Measurements from ENCODE around the gene ARRB2. TPM values are rescaled to one million over a fixed set of nuclear protein-coding genes. Genes with fewer than 3 reads are reported as not detected.
A peak's percentile ranks its signal among the peaks of the same experiment; 100 is the strongest.

ARRB2 gene
- 10 to 100 TPM; 21.6 to 35.1 (median 25.5) TPM for total RNA-seq
- polyA plus RNA-seq, result 17.0 TPM
- long read RNA-seq, donor 1, transcript ARRB2-201 (15 exons, 1,895 nt), result minor isoform, 5 of 29 reads
- long read RNA-seq, donor 1, transcript ARRB2-216 (14 exons, 1,348 nt), result major isoform, 15 of 29 reads
- long read RNA-seq, donor 1, partial matches to known transcripts, result 1 of 29 reads
- long read RNA-seq, donor 1, other reads (novel, unspliced or antisense), result 8 of 29 reads
- long read RNA-seq, donor 2, transcript ARRB2-216 (14 exons, 1,348 nt), result major isoform, 5 of 12 reads
- long read RNA-seq, donor 2, partial matches to known transcripts, result 1 of 12 reads
- long read RNA-seq, donor 2, other reads (novel, unspliced or antisense), result 2 of 12 reads
- long read RNA-seq, donor 3, transcript ARRB2-201 (15 exons, 1,895 nt), result major isoform, 5 of 11 reads
- long read RNA-seq, donor 3, partial matches to known transcripts, result 0 of 11 reads
- long read RNA-seq, donor 3, other reads (novel, unspliced or antisense), result 4 of 11 reads
- long read RNA-seq, donor 4, transcript ARRB2-201 (15 exons, 1,895 nt), result major isoform, 5 of 14 reads
- long read RNA-seq, donor 4, transcript ARRB2-216 (14 exons, 1,348 nt), result major isoform, 5 of 14 reads
- long read RNA-seq, donor 4, partial matches to known transcripts, result 0 of 14 reads
- long read RNA-seq, donor 4, other reads (novel, unspliced or antisense), result 4 of 14 reads

DNA sequence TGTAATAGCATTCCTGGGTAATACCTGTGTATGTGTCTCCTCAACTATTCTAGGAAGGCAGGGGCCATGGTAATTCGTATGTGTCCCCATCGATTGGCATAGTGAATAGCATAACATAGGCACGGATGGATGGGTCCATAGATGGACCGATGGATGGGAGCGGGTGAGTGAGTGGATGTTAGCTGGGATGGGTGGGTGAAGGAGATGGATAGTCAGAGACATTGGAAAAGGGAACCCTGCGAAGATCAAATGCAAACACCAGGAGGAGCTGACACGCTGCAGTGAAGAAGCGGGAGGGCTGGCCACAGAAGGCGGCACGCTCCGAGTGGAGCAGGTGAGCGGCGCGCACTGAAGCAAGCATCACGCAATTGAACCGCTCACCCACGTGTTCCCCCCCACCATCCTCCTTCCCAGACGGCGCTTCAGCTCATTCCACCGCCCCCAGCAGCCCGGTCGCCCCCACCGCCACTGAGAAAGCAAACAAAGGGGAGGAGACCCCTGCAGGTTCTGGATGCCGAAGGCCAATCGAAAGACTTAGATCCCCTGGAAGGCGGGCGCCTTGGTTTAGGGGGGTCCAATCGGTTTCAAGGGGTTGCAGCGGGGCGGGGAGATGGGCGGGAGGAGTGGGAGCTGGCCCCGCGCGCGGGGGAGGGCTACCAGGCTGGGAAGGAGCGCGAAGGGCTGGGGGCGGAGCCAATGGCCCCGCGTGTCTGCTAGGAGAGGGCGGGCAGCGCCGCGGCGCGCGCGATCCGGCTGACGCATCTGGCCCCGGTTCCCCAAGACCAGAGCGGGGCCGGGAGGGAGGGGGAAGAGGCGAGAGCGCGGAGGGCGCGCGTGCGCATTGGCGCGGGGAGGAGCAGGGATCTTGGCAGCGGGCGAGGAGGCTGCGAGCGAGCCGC is at the start of gene ARRB2:
TSS of gene ARRB2 (plus strand) at position 839 of the 899 bp plus-strand sequence. CDS start 90 bp downstream, outside the sequence.
- WGBS, result under 1% methylated on average over 67 of the region's 67 CpGs
- Histone ChIP-seq H3K27me3 (ENCODE audit: control insufficient read depth, insufficient read depth) (no peaks in the 10 kb centered on the region), H3K4me3 (ENCODE audit: low read length) (peak within 1 kb of the TSS; percentile 58), H3K4me1 (ENCODE audit: control insufficient read depth, insufficient read depth, low read length) (no peaks in the 10 kb centered on the region), H3K27ac (ENCODE audit: low read length) (no peak within 1 kb of the TSS), H3K9me3 (ENCODE audit: control insufficient read depth, low read length) (no peaks in the 10 kb centered on the region)
- peak; percentile 96 to 97 for ATAC-seq
- DNase-seq, result peak; percentile 99 to 100 (median 100)
- intact Hi-C loops (cut with DNase I), result no loop called here

DNA sequence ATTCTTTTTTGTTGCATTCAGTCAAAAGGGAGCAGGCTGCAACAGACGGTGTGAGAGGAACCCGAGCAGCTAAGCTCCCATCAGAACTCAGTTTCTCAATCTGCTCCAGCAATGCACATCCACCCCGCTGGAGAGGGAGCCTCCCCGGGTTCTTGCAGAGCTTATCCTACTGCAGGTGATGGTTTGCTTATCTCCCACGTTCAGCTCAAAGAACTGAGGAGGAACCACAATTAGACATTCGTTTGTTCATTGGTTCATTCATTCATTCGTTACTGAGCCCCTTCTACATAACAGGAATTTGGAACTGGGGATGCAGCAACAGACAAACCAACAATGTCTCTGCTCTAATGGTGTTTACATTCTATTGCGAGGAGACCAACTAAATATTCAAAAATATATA is 46.7 kb upstream of the ARRB2 start:
- H3K4me1 ChIP-seq (ENCODE audit: control insufficient read depth, insufficient read depth, low read length), result no peaks in the 10 kb centered on the region
- WGBS, result 81% methylated on average over 8 of the region's 8 CpGs
- intact Hi-C loops (cut with DNase I), result no loop called here
- DNase-seq (no peak), ATAC-seq (no peak)
- no peak overlapping the region for H3K27ac ChIP-seq (ENCODE audit: low read length)
- H3K4me3 ChIP-seq (ENCODE audit: low read length), result no peak overlapping the region
- H3K9me3 ChIP-seq (ENCODE audit: control insufficient read depth, low read length), result no peaks in the 10 kb centered on the region
- H3K27me3 ChIP-seq (ENCODE audit: control insufficient read depth, insufficient read depth), result no peaks in the 10 kb centered on the region

DNA sequence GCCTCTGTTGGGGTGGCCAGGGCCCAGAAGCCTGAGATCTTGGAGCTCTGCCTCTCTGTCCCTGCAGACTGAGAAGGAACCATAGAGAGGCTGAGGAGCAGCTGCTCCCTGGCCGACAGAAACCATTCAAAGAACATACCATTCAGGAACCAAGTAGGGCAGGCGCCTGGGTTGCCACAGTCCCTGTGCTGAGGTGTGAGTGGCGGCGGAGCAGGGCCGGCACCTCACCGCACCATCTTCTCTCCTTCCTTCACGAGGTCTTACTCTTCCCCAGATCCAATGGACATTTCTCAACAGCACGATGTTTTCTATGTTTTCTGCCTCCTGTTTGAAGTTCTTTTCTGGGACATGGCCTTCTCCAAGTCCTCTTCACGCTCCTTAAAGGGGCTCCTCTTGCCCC is 46.2 kb upstream of the ARRB2 start:
- DNase-seq (no peak), ATAC-seq (no peak)
- Histone ChIP-seq H3K27ac (ENCODE audit: low read length) (no peak overlapping the region), H3K9me3 (ENCODE audit: control insufficient read depth, low read length) (no peaks in the 10 kb centered on the region), H3K27me3 (ENCODE audit: control insufficient read depth, insufficient read depth) (no peaks in the 10 kb centered on the region), H3K4me3 (ENCODE audit: low read length) (no peak overlapping the region), H3K4me1 (ENCODE audit: control insufficient read depth, insufficient read depth, low read length) (no peaks in the 10 kb centered on the region)
- whole genome bisulfite sequencing, result 82% methylated on average over 9 of the region's 9 CpGs
- intact Hi-C loops (cut with DNase I), result no loop called here

DNA sequence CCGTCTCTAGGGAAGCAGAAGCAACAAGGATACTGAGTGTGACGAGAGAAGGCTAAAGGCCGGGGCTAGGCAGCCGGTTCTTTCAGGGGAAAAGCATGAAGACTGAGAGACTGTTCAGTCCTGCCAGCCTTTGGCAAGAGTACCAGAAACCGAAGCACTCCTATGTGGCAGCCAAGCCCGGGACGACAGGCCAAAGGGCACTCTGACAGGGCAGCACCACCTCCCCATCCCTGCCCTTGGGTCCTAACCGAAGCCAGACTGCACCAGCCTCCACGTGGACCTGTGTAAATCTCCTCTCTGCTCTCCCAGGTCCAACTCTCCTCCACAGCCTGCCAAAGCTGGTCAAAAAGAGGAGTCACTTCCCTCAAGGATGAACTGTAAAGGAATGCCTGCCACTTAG is 45.4 kb upstream of the ARRB2 start:
- DNase-seq (no peak), ATAC-seq (peak in 1 of 2 donors; percentile 40)
- Histone ChIP-seq H3K9me3 (ENCODE audit: control insufficient read depth, low read length) (no peaks in the 10 kb centered on the region), H3K4me3 (ENCODE audit: low read length) (no peak overlapping the region), H3K4me1 (ENCODE audit: control insufficient read depth, insufficient read depth, low read length) (no peaks in the 10 kb centered on the region), H3K27ac (ENCODE audit: low read length) (no peak overlapping the region), H3K27me3 (ENCODE audit: control insufficient read depth, insufficient read depth) (no peaks in the 10 kb centered on the region)
- intact Hi-C loops (cut with DNase I), result no loop called here
- 62% methylated on average over 9 of the region's 9 CpGs for WGBS

GRCh38 chr17:4666296-4666695 is 44.1 kb upstream of the ARRB2 start:
- DNase-seq, result no peak
- intact Hi-C loops (cut with DNase I), result no loop called here
- no peak overlapping the region for H3K4me3 ChIP-seq (ENCODE audit: low read length)
- no peaks in the 10 kb centered on the region for H3K4me1 ChIP-seq (ENCODE audit: control insufficient read depth, insufficient read depth, low read length)
- WGBS, result 79% methylated on average over 5 of the region's 5 CpGs
- H3K27ac ChIP-seq (ENCODE audit: low read length), result no peak overlapping the region
- no peaks in the 10 kb centered on the region for H3K9me3 ChIP-seq (ENCODE audit: control insufficient read depth, low read length)
- H3K27me3 ChIP-seq (ENCODE audit: control insufficient read depth, insufficient read depth), result no peaks in the 10 kb centered on the region
- ATAC-seq, result no peak

DNA sequence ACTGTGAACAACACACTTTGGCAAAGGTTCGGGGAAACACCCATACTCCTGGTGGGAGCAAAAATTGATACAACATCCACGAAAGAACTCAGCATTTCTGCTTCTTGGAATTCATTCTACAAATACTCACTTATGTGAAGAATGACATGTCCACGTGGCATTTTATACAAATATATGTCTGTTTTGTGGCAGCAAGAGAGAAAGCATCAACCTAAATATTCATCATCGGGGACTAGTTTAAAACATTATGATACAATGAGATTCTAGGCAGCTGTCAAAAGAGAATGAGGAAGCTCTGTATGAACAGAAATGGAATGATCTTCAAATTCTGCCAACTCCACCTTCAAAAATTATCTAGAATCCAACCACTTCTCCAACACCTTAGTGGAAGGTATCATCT is 43.3 kb upstream of the ARRB2 start:
- H3K27me3 ChIP-seq (ENCODE audit: control insufficient read depth, insufficient read depth), result no peaks in the 10 kb centered on the region
- ATAC-seq (no peak), DNase-seq (no peak)
- intact Hi-C loops (cut with DNase I), result no loop called here
- H3K9me3 ChIP-seq (ENCODE audit: control insufficient read depth, low read length), result no peaks in the 10 kb centered on the region
- no peak overlapping the region for H3K27ac ChIP-seq (ENCODE audit: low read length)
- 80% methylated on average over 4 of the region's 4 CpGs for WGBS
- no peak overlapping the region for H3K4me3 ChIP-seq (ENCODE audit: low read length)
- H3K4me1 ChIP-seq (ENCODE audit: control insufficient read depth, insufficient read depth, low read length), result no peaks in the 10 kb centered on the region

- Histone ChIP-seq H3K27ac (ENCODE audit: low read length) (no peak overlapping the region), H3K27me3 (ENCODE audit: control insufficient read depth, insufficient read depth) (no peaks in the 10 kb centered on the region), H3K4me1 (ENCODE audit: control insufficient read depth, insufficient read depth, low read length) (no peaks in the 10 kb centered on the region), H3K9me3 (ENCODE audit: control insufficient read depth, low read length) (no peaks in the 10 kb centered on the region), H3K4me3 (ENCODE audit: low read length) (no peak overlapping the region)
- ATAC-seq (no peak), DNase-seq (no peak)
- WGBS, result 90% methylated on average over 9 of the region's 9 CpGs
- intact Hi-C loops (cut with DNase I), result no loop called here
These were observed 38.3 kb upstream of the ARRB2 start for GRCh38 chr17:4672055-4672630.

DNA sequence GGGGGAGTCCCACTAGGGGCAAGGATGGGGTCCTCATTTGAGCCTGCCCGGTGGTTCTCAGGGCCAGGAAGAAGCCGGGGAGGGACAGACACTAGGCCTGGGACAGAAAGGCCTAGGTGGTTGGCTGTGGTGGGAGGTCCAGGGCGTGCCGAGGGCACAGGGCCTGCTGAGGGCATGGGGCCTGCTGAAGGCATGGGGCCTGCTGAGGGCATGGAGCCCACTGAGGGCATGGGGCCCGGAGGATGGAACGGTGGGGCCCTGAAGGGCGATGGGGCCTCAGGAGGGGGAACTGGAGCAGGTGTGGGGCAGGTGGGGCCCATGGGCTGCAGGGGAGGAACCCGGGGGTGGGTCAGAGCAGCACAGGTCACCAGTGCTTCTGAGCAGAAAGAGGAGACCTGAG is 37.7 kb upstream of the ARRB2 start:
- H3K27ac ChIP-seq (ENCODE audit: low read length), result no peak overlapping the region
- no peaks in the 10 kb centered on the region for H3K4me1 ChIP-seq (ENCODE audit: control insufficient read depth, insufficient read depth, low read length)
- no peak for ATAC-seq
- no peak for DNase-seq
- intact Hi-C loops (cut with DNase I), result no loop called here
- 93% methylated on average over 8 of the region's 8 CpGs for WGBS
- H3K9me3 ChIP-seq (ENCODE audit: control insufficient read depth, low read length), result no peaks in the 10 kb centered on the region
- no peak overlapping the region for H3K4me3 ChIP-seq (ENCODE audit: low read length)
- H3K27me3 ChIP-seq (ENCODE audit: control insufficient read depth, insufficient read depth), result no peaks in the 10 kb centered on the region

- ATAC-seq (no peak), DNase-seq (no peak)
- Histone ChIP-seq H3K27me3 (ENCODE audit: control insufficient read depth, insufficient read depth) (no peaks in the 10 kb centered on the region), H3K4me3 (ENCODE audit: low read length) (no peak overlapping the region), H3K9me3 (ENCODE audit: control insufficient read depth, low read length) (no peaks in the 10 kb centered on the region), H3K27ac (ENCODE audit: low read length) (no peak overlapping the region), H3K4me1 (ENCODE audit: control insufficient read depth, insufficient read depth, low read length) (no peaks in the 10 kb centered on the region)
- WGBS, result 91% methylated on average over 11 of the region's 11 CpGs
- intact Hi-C loops (cut with DNase I), result no loop called here
These were observed 37.3 kb upstream of the ARRB2 start for GRCh38 chr17:4673169-4673568.

DNA sequence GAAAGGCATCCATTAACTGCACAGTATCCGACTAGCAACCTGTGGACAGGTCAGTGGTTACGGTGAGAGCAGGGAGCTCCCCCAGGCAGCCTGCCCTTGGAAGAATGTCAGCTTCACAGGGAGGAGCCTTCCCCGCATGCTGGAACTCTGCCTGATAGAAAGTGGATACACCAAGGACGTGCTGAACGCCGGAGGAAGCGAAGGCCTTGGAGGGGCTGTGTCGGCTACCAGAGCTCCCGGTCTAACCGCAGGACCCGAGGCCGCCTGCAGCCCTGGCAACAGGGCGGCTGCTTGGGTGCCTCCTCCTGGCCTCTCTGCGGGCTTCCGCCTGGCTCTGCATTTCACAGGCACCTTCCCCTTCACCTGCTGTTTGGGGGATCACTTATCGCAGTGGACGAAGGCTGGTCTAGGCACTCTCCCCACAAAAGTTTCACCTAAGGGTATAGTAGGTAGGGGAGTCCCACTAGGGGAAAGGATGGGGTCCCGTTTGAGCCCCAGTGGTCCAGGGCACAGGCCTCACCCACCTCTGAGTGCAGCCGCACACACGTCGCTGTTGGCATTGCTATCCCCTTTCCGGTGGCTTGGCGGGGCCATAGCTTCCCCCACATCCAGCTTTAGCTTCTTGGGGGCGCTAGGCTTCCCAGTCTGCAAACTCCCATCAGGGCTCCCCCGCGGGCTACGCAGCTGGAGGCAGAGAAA is 36.3 kb upstream of the ARRB2 start:
- Histone ChIP-seq H3K27ac (ENCODE audit: low read length) (no peak overlapping the region), H3K4me3 (ENCODE audit: low read length) (no peak overlapping the region), H3K27me3 (ENCODE audit: control insufficient read depth, insufficient read depth) (no peaks in the 10 kb centered on the region), H3K4me1 (ENCODE audit: control insufficient read depth, insufficient read depth, low read length) (no peaks in the 10 kb centered on the region), H3K9me3 (ENCODE audit: control insufficient read depth, low read length) (no peaks in the 10 kb centered on the region)
- intact Hi-C loops (cut with DNase I), result no loop called here
- DNase-seq, result no peak
- ATAC-seq, result no peak
- WGBS, result 93% methylated on average over 27 of the region's 27 CpGs
